Caco-2 (cell line): ENCODE measurements around the gene PHF20. TPM values are rescaled to one million over a fixed set of nuclear protein-coding genes. Genes with fewer than 3 reads are reported as not detected.
"Not testable (repeated sequence)": the region's sequence is repeated elsewhere in the genome, so short reads cannot be mapped to it uniquely, and the experiment has no call there.

Experiments used
- BruUV-seq: library from RNA; stranded (reverse); fragments of 400-500 nt; replicated peaks from 2 replicates; lab custom pipeline; 2021; lab: Mats Ljungman, UMichigan
- CTCF ChIA-PET: fragments of 300-600 bp; sonication (Branson Sonifier 250); formaldehyde crosslinking; loops from one replicate; lab custom pipeline; 2022; ENCODE audit warnings: antibody characterized with exemption; lab: Charles Lee
- POLR2A ChIA-PET: fragments of 300-600 bp; sonication (Branson Sonifier 250); formaldehyde crosslinking; loops from one replicate; lab custom pipeline; 2022; ENCODE audit warnings: antibody characterized with exemption; lab: Charles Lee
- DNase-seq, 2 experiments: peaks; one replicate each; pipeline versions ENCODE4 v3.0.0 to v3.0.0-alpha.2; 2020 to 2022
- H3K27me3 ChIP-seq: replicated peaks from 2 replicates; pipeline ENCODE4 v1.6.0; 2011; ENCODE audit warnings: low read length; ENCODE audit not compliant: control insufficient read depth, insufficient read depth
- H3K36me3 ChIP-seq: 2 replicates; pipeline ENCODE4 v1.5.1; 2011; ENCODE audit warnings: low read length; ENCODE audit not compliant: control insufficient read depth, insufficient read depth
- H3K4me1 ChIP-seq: fragments of 250-450 bp; sonication (Bioruptor Pico); 2 replicates; pipeline ENCODE4 v1.5.1; 2020; ENCODE audit warnings: mild to moderate bottlenecking
- H3K4me3 ChIP-seq: 2 replicates; pipeline ENCODE4 v1.5.1; 2011; ENCODE audit warnings: low read depth, mild to moderate bottlenecking, control low read depth, low read length
- H3K9me3 ChIP-seq: fragments of 250-450 bp; sonication (Bioruptor Pico); 2 replicates; pipeline ENCODE4 v1.5.1; 2020; ENCODE audit warnings: mild to moderate bottlenecking, moderate library complexity
- H3K27ac Mint-ChIP-seq: one replicate; pipeline ENCODE4 v1.8.0; 2022; ENCODE audit warnings: mixed read lengths; ENCODE audit not compliant: unreplicated experiment
- H3K27me3 Mint-ChIP-seq: one replicate; pipeline ENCODE4 v1.8.0; 2022; ENCODE audit warnings: mixed read lengths; ENCODE audit not compliant: insufficient read depth, unreplicated experiment
- H3K36me3 Mint-ChIP-seq: one replicate; pipeline ENCODE4 v1.8.0; 2022; ENCODE audit warnings: mild to moderate bottlenecking, mixed read lengths; ENCODE audit not compliant: insufficient read depth, unreplicated experiment
- H3K4me1 Mint-ChIP-seq: one replicate; pipeline ENCODE4 v1.8.0; 2022; ENCODE audit warnings: low read depth, mixed read lengths; ENCODE audit not compliant: unreplicated experiment
- H3K4me3 Mint-ChIP-seq: one replicate; pipeline ENCODE4 v1.8.0; 2022; ENCODE audit warnings: mild to moderate bottlenecking, moderate library complexity, mixed read lengths; ENCODE audit not compliant: unreplicated experiment
- H3K9me3 Mint-ChIP-seq: one replicate; pipeline ENCODE4 v1.8.0; 2022; ENCODE audit warnings: mixed read lengths; ENCODE audit not compliant: unreplicated experiment
- CTCF ChIP-seq, 2 experiments: fragments of 200-600 bp in 1 of 2; IDR thresholded peaks; 1 replicate in 1 of 2; 2 replicates in 1 of 2; pipeline versions ENCODE4 v1.5.1 to v1.8.0; 2011 to 2022; ENCODE audit warnings: antibody characterized with exemption in 1 of 2, control low read depth in 1 of 2, inconsistent platforms in 1 of 2, low read depth in 1 of 2, low read length in 1 of 2, mild to moderate bottlenecking in 1 of 2, moderate library complexity in 1 of 2; ENCODE audit not compliant: insufficient read depth in 1 of 2, severe bottlenecking in 1 of 2, unreplicated experiment in 1 of 2
- intact Hi-C: fragments of 100-400 bp; cut with micrococcal nuclease; formaldehyde crosslinking; loops from one replicate; pipeline ENCODE4 v1.10.0; 2022; ENCODE audit not compliant: unreplicated experiment
- total RNA-seq: library from RNA; stranded (reverse); gene quantifications from 2 replicates; pipeline ENCODE4 v1.2.3, GENCODE V29; 2022

The PHF20 gene
- total RNA-seq, 1 experiment from 2014 or later: 109 TPM

DNA sequence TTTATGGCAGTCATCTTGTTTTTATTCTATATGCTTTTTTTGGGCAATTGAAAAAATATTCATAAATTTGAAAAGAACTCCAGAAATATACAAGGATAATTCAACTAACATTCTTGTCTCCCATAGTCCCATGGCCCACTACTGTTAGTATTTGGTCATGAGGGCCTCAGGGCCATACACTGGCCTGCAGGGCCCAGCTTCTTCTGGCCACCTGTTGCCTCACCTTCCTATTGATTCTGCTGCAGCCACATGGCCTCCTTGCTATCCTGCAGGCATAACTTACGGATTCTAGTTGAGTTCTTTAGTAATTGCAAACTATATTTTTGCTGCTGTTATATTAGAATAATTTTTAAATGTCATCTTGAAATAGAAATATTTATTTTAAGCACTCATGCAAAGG is 109.9 kb downstream of the PHF20 start:
- no peaks in the 10 kb centered on the region for H3K27me3 ChIP-seq
- H3K4me3 ChIP-seq: no peak overlapping the region
- no peaks in the 10 kb centered on the region for H3K9me3 ChIP-seq
- H3K27me3 Mint-ChIP-seq: no peaks in the 10 kb centered on the region
- H3K27ac Mint-ChIP-seq: no peak overlapping the region
- BruUV-seq: no TSS peak
- ChIA-PET POLR2A (no interaction called here), CTCF (interaction anchor here (0.6 kb wide), 1 partner anchor 33 kb away, joined by 4 read pairs; no protein-coding TSS in a partner anchor)
- peaks cover 36% of the 10 kb centered on the region for H3K36me3 Mint-ChIP-seq
- H3K9me3 Mint-ChIP-seq: no peaks in the 10 kb centered on the region
- TF ChIP-seq CTCF (IDR thresholded peaks at IDR 0.05; ENCODE audit: insufficient read depth in 1 of 2, low read depth in 1 of 2, low read length in 1 of 2, severe bottlenecking in 1 of 2, unreplicated experiment in 1 of 2): no peak
- H3K4me1 ChIP-seq: peaks cover 17% of the 10 kb centered on the region
- peaks cover 14% of the 10 kb centered on the region for H3K4me1 Mint-ChIP-seq
- H3K36me3 ChIP-seq: no peaks in the 10 kb centered on the region
- intact Hi-C loops: loop anchor here (5.0 kb wide), 3 partner anchors 164 to 369 kb away; partner anchors contain the start of gene SPAG4
- no peak for DNase-seq
- H3K4me3 Mint-ChIP-seq: no peak overlapping the region

DNA sequence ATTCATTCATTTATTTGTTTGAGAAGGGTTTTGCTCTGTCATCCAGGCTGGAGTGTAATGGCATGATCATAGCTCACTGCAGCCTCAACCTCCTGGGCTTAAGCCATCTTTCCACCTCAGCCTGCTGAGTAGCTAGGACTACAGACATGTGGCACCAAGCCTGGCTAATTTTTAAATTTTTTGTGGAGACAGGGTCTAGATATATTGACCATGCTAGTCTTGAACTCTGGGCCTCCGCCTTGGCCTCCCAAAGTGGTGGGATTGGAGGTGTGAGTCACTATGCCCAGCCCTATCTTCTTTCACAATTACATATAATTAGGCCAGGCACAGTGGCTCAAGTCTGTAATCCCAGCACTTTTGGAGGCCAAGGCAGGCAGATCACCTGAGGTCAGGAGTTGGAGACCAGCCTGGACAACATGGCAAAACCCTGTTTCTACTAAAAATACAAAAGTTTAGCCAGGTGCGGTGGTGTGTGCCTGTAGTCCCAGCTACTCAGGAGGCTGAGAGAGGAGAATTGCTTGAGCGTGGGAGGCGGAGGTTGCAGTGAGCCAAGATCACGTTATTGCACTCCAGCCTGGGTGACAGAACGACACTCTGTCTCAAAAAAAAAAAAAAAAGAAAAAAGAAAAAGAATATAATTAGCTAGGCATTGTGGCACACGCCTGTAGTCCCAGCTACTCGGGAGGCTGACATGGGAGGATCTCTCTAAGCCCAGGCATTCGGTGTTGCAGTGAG is 110.8 kb downstream of the PHF20 start:
- not testable (repeated sequence) for DNase-seq, H3K4me3 ChIP-seq, BruUV-seq, H3K4me3 Mint-ChIP-seq, H3K9me3 Mint-ChIP-seq, H3K27me3 Mint-ChIP-seq, H3K27ac Mint-ChIP-seq, H3K36me3 ChIP-seq, H3K27me3 ChIP-seq, H3K9me3 ChIP-seq
- POLR2A ChIA-PET: interaction anchor here (2.8 kb wide), 1 partner anchor 140 kb away, joined by 27 read pairs; the partner anchor contains the start of gene RBM39
- H3K4me1 ChIP-seq: peaks cover 17% of the 10 kb centered on the region
- Mint-ChIP-seq H3K36me3 (peaks cover 32% of the 10 kb centered on the region), H3K4me1 (peaks cover 14% of the 10 kb centered on the region)
- CTCF ChIA-PET: interaction anchor here (0.5 to 2.2 kb wide), 5 partner anchors 19 to 140 kb away, joined by 3 to 23 read pairs (median 3); partner anchors contain the start of gene RBM39
- intact Hi-C loops: loop anchor here (5.0 kb wide), 3 partner anchors 165 to 370 kb away; partner anchors contain the start of gene SPAG4

GRCh38 chr20:35883336-35883777 is 111.5 kb downstream of the PHF20 start:
- H3K27ac Mint-ChIP-seq: peak overlapping the region; percentile 68
- no TSS peak for BruUV-seq
- intact Hi-C loops: loop anchor here (5.0 kb wide), 3 partner anchors 166 to 371 kb away; partner anchors contain the start of gene SPAG4

More at GRCh38 chr20:35883336-35883777, 111.5 kb downstream of the PHF20 start:
- TF ChIP-seq CTCF (IDR thresholded peaks at IDR 0.05; ENCODE audit: insufficient read depth in 1 of 2, low read depth in 1 of 2, low read length in 1 of 2, severe bottlenecking in 1 of 2, unreplicated experiment in 1 of 2): no peak
- Mint-ChIP-seq H3K27me3 (no peaks in the 10 kb centered on the region), H3K4me3 (no peak overlapping the region), H3K9me3 (no peaks in the 10 kb centered on the region), H3K36me3 (peaks cover 30% of the 10 kb centered on the region), H3K4me1 (peaks cover 8% of the 10 kb centered on the region)
- no peaks in the 10 kb centered on the region for H3K9me3 ChIP-seq
- ChIA-PET POLR2A (interaction anchor here (2.8 kb wide), 1 partner anchor 141 kb away, joined by 27 read pairs; the partner anchor contains the start of gene RBM39), CTCF (interaction anchor here (0.5 to 2.2 kb wide), 11 partner anchors 19 to 942 kb away, joined by 3 to 23 read pairs (median 4); partner anchors contain the start of gene RBM39)
- no peak for DNase-seq
- H3K4me1 ChIP-seq: peaks cover 14% of the 10 kb centered on the region
- no peaks in the 10 kb centered on the region for H3K27me3 ChIP-seq
- peaks cover 2% of the 10 kb centered on the region; the same call in 1 of the 2 replicates for H3K36me3 ChIP-seq
- H3K4me3 ChIP-seq: no peak overlapping the region
